DMS114 treated with DMSO at 0.1 percent for 48 hours (cell line): ENCODE results near the gene PRSS53.

Experiments used
- DNase-seq: peaks from one replicate; lab custom pipeline; 2025; ENCODE audit not compliant: unreplicated experiment; lab: John Stamatoyannopoulos, UW

The PRSS53 gene

GRCh38 chr16:31094424-31095120, 5.8 kb upstream of the PRSS53 start, which contains the start of gene VKORC1:
Gene VKORC1 (minus strand): TSS chr16:31094797. CDS start chr16:31094729, 68 bp downstream.
- peak; percentile 95 for DNase-seq

- DNase-seq, result no peak
Measured at GRCh38 chr16:31094088-31094423, 5.3 kb upstream of the PRSS53 start.

- no peak for DNase-seq
Measured at GRCh38 chr16:31093132-31093703, 4.5 kb upstream of the PRSS53 start.

GRCh38 chr16:31092330-31092729, 3.6 kb upstream of the PRSS53 start:
- no peak for DNase-seq

GRCh38 chr16:31090540-31090939, 1.8 kb upstream of the PRSS53 start:
- no peak for DNase-seq

- no peak for DNase-seq
Measured at GRCh38 chr16:31089199-31089598, 456 bp upstream of the PRSS53 start.

GRCh38 chr16:31087971-31088370, 772 bp downstream of the PRSS53 start:
- no peak for DNase-seq

GRCh38 chr16:31087481-31087880, 1.3 kb downstream of the PRSS53 start:
- DNase-seq, result no peak

GRCh38 chr16:31086629-31086906, 2.2 kb downstream of the PRSS53 start:
- DNase-seq, result no peak

GRCh38 chr16:31085873-31086628, 2.7 kb downstream of the PRSS53 start:
- no peak for DNase-seq

GRCh38 chr16:31085411-31085810, 3.3 kb downstream of the PRSS53 start:
- no peak for DNase-seq

- DNase-seq, result no peak
Measured at GRCh38 chr16:31084584-31085302, 4.0 kb downstream of the PRSS53 start.

GRCh38 chr16:31083981-31084380, 4.8 kb downstream of the PRSS53 start:
- no peak for DNase-seq

- DNase-seq, result no peak
Measured at GRCh38 chr16:31083556-31083955, 5.2 kb downstream of the PRSS53 start.

- no peak for DNase-seq
Measured at GRCh38 chr16:31083081-31083480, 5.7 kb downstream of the PRSS53 start.

GRCh38 chr16:31082368-31083045, 6.2 kb downstream of the PRSS53 start:
- DNase-seq, result no peak

GRCh38 chr16:31081428-31082351, 7.1 kb downstream of the PRSS53 start:
- no peak for DNase-seq

- no peak for DNase-seq
Measured at GRCh38 chr16:31080756-31081419, 7.9 kb downstream of the PRSS53 start.

GRCh38 chr16:31080035-31080629, 8.6 kb downstream of the PRSS53 start:
- no peak for DNase-seq
